Activated CD8-positive, alpha-beta memory T cell treated with anti-CD3 and anti-CD28 coated beads, Interleukin-2, amount 10 ng/mL, durations not matched to agents 7 days and 5 days (primary cell): Measurements from ENCODE around the gene BTBD17. TPM values are rescaled to one million over a fixed set of nuclear protein-coding genes. Genes with fewer than 3 reads are reported as not detected.

ENCODE experiments used
- ATAC-seq: fragments of 150-1000 bp; cut with Tn5 transposase; one replicate; pipeline ENCODE4 v1.10.0; 2021; ENCODE audit warnings: moderate library complexity
- CTCF ChIA-PET: fragments of 350-600 bp; sonication (Branson Sonifier 250); formaldehyde crosslinking; loops from one replicate; lab custom pipeline; 2021; ENCODE audit warnings: antibody characterized with exemption; lab: Charles Lee
- DNase-seq: peaks from one replicate; pipeline ENCODE4 v3.0.0-alpha.2; 2020
- H3K27ac Mint-ChIP-seq: one replicate; pipeline ENCODE4 v1.8.0; 2021; ENCODE audit warnings: mild to moderate bottlenecking, mixed read lengths
- H3K27me3 Mint-ChIP-seq: one replicate; pipeline ENCODE4 v1.8.0; 2021; ENCODE audit warnings: mixed read lengths
- H3K36me3 Mint-ChIP-seq: one replicate; pipeline ENCODE4 v1.8.0; 2021; ENCODE audit warnings: mild to moderate bottlenecking, mixed read lengths
- H3K4me1 Mint-ChIP-seq: one replicate; pipeline ENCODE4 v1.8.0; 2021; ENCODE audit warnings: mixed read lengths
- H3K4me3 Mint-ChIP-seq: one replicate; pipeline ENCODE4 v1.8.0; 2021; ENCODE audit warnings: mild to moderate bottlenecking, moderate library complexity, mixed read lengths
- H3K9me3 Mint-ChIP-seq: one replicate; pipeline ENCODE4 v1.8.0; 2022; ENCODE audit warnings: low read depth, mixed read lengths
- total RNA-seq, 2 experiments: library from RNA; stranded (reverse); gene quantifications; one replicate each; pipeline ENCODE4 v1.2.3, GENCODE V29; 2021

BTBD17 gene
- total RNA-seq, 2 experiments from 2014 or later: not detected

DNA sequence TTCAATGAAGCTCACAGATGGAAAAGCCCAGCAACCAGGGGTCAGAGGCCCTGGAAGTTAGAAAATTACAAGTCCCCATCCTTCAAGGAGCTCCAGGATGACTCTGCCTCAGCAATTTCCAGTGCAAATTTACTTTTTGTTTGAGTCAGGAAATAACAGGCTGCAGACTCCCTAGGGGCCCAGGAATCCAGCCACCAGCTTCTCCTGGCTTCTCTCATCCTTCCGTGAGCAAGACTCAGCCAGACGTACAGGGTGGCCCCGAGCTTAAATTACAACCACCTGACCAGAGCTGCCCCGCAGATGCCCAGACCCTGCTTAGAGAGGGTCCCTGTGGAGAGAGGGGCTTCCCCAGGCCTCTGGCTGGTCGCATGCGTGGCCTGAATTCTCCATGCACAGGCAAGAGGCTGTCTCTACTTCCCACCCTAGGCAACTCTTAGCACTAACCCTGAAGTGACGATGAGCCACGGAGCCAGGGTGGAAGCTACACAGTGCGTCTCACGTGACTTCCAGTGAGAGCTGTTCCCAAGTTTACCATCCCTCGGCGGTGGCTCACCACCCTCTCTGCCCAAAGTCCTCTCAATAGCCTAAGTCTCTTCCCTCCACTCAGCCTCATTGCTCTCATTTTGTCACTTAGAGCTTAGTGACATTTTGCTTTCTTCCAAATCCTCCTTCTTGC is 32.7 kb upstream of the BTBD17 start:
- H3K9me3 Mint-ChIP-seq: no peaks in the 10 kb centered on the region
- no peak overlapping the region for H3K27ac Mint-ChIP-seq
- no peak overlapping the region for H3K4me3 Mint-ChIP-seq
- no peaks in the 10 kb centered on the region for H3K4me1 Mint-ChIP-seq
- no peaks in the 10 kb centered on the region for H3K36me3 Mint-ChIP-seq
- CTCF ChIA-PET: interaction anchor here (1.2 to 2.3 kb wide), 4 partner anchors 9 to 139 kb away, joined by 3 to 9 read pairs (median 6); partner anchors contain the start of gene GPR142
- peaks cover 19% of the 10 kb centered on the region for H3K27me3 Mint-ChIP-seq
- DNase-seq (no peak), ATAC-seq (no peak)

GRCh38 chr17:74393346-74393942 is 31.8 kb upstream of the BTBD17 start:
- Mint-ChIP-seq H3K9me3 (no peaks in the 10 kb centered on the region), H3K4me3 (no peak overlapping the region)

GRCh38 chr17:74392848-74393247 is 31.2 kb upstream of the BTBD17 start:
- H3K4me1 Mint-ChIP-seq: no peaks in the 10 kb centered on the region
- no peaks in the 10 kb centered on the region for H3K9me3 Mint-ChIP-seq
- CTCF ChIA-PET: interaction anchor here (0.9 to 3.4 kb wide), 3 partner anchors 9 to 25 kb away, joined by 3 to 23 read pairs (median 9); partner anchors contain the start of gene GPR142
- DNase-seq: no peak
- H3K27me3 Mint-ChIP-seq: peaks cover 17% of the 10 kb centered on the region
- ATAC-seq: no peak
- no peak overlapping the region for H3K27ac Mint-ChIP-seq
- H3K36me3 Mint-ChIP-seq: no peaks in the 10 kb centered on the region
- no peak overlapping the region for H3K4me3 Mint-ChIP-seq

More at GRCh38 chr17:74393346-74393942, 31.8 kb upstream of the BTBD17 start:
- no peaks in the 10 kb centered on the region for H3K4me1 Mint-ChIP-seq
- DNase-seq (no peak), ATAC-seq (no peak)
- H3K27ac Mint-ChIP-seq: no peak overlapping the region
- peaks cover 17% of the 10 kb centered on the region for H3K27me3 Mint-ChIP-seq
- H3K36me3 Mint-ChIP-seq: no peaks in the 10 kb centered on the region
- CTCF ChIA-PET: interaction anchor here (1.2 to 3.4 kb wide), 5 partner anchors 8 to 140 kb away, joined by 3 to 23 read pairs (median 9); partner anchors contain the start of gene GPR142

- Mint-ChIP-seq H3K9me3 (no peaks in the 10 kb centered on the region), H3K27me3 (peaks cover 17% of the 10 kb centered on the region)
- ATAC-seq: no peak
These were observed 30.1 kb upstream of the BTBD17 start for GRCh38 chr17:74391771-74392170.

GRCh38 chr17:74390680-74391653 is 29.3 kb upstream of the BTBD17 start:
- Mint-ChIP-seq H3K4me3 (no peak overlapping the region), H3K9me3 (no peaks in the 10 kb centered on the region), H3K4me1 (no peaks in the 10 kb centered on the region), H3K27me3 (peaks cover 17% of the 10 kb centered on the region), H3K36me3 (no peaks in the 10 kb centered on the region), H3K27ac (no peak overlapping the region)
- no peak for DNase-seq
- ATAC-seq: no peak
- CTCF ChIA-PET: interaction anchor here (0.7 to 3.4 kb wide), 5 partner anchors 11 to 67 kb away, joined by 3 to 23 read pairs (median 4); no protein-coding TSS in a partner anchor

More at GRCh38 chr17:74391771-74392170, 30.1 kb upstream of the BTBD17 start:
- DNase-seq: no peak
- Mint-ChIP-seq H3K27ac (no peak overlapping the region), H3K4me3 (no peak overlapping the region), H3K4me1 (no peaks in the 10 kb centered on the region), H3K36me3 (no peaks in the 10 kb centered on the region)
- CTCF ChIA-PET: interaction anchor here (1.1 to 3.4 kb wide), 4 partner anchors 12 to 66 kb away, joined by 3 to 23 read pairs (median 4); no protein-coding TSS in a partner anchor

- Mint-ChIP-seq H3K4me1 (no peaks in the 10 kb centered on the region), H3K9me3 (no peaks in the 10 kb centered on the region), H3K27ac (no peak overlapping the region), H3K4me3 (no peak overlapping the region), H3K27me3 (peaks cover 17% of the 10 kb centered on the region), H3K36me3 (no peaks in the 10 kb centered on the region)
- CTCF ChIA-PET: interaction anchor here (1.2 to 3.4 kb wide), 2 partner anchors 11 kb away, joined by 6 to 23 read pairs; no protein-coding TSS in a partner anchor
- no peak for DNase-seq
- ATAC-seq: no peak
These were observed 28.4 kb upstream of the BTBD17 start for GRCh38 chr17:74389937-74390679.

DNA sequence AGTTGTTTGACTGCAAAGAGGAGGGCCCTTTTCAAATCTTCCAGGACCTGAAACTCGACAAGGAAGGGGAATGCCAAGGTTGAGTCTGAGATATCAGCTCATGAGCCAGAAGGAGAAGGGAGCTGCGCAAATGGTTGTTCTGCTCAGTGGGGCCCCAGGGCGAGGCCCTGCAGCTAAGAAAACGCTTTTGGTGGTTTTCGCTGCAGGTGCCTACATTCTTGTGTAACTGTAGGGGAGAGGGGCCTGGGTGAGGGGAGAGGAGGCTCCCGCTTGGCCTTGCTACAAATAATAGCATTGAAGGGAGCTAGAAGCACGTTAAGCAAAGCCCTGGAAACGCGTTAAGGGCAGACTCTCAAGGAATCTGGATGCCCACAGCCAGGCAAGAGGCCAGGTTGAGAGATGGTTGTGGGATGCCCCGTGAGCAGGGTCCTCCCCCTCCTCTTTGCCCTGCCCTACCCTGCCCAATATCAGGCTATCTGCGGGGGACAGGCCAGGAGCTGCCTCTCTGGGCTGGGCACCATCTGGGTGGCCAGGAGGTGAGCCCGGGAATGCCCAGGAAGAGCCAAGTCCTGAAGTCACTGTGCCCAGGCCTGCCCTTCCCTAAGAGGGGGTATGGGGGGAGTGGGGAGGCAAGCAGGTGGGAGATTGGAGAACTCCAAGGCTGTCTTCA is 27.6 kb upstream of the BTBD17 start:
- Mint-ChIP-seq H3K4me3 (no peak overlapping the region), H3K4me1 (no peaks in the 10 kb centered on the region), H3K9me3 (no peaks in the 10 kb centered on the region), H3K36me3 (no peaks in the 10 kb centered on the region), H3K27ac (no peak overlapping the region), H3K27me3 (peaks cover 17% of the 10 kb centered on the region)
- CTCF ChIA-PET: interaction anchor here (1.2 kb wide), 1 partner anchor 10 kb away, joined by 6 read pairs; no protein-coding TSS in a partner anchor
- DNase-seq (no peak), ATAC-seq (no peak)

GRCh38 chr17:74387365-74388218 is 25.9 kb upstream of the BTBD17 start:
- no peaks in the 10 kb centered on the region for H3K4me1 Mint-ChIP-seq
- ATAC-seq (no peak), DNase-seq (no peak)
- H3K27ac Mint-ChIP-seq: no peak overlapping the region
- H3K4me3 Mint-ChIP-seq: no peak overlapping the region
- H3K9me3 Mint-ChIP-seq: no peaks in the 10 kb centered on the region
- CTCF ChIA-PET: no interaction called here
- H3K36me3 Mint-ChIP-seq: no peaks in the 10 kb centered on the region
- peaks cover 17% of the 10 kb centered on the region for H3K27me3 Mint-ChIP-seq

GRCh38 chr17:74386386-74386785 is 24.7 kb upstream of the BTBD17 start:
- Mint-ChIP-seq H3K27ac (no peak overlapping the region), H3K4me1 (no peaks in the 10 kb centered on the region), H3K36me3 (no peaks in the 10 kb centered on the region), H3K9me3 (no peaks in the 10 kb centered on the region), H3K4me3 (no peak overlapping the region), H3K27me3 (peaks cover 13% of the 10 kb centered on the region)
- DNase-seq (no peak), ATAC-seq (no peak)
- CTCF ChIA-PET: no interaction called here

DNA sequence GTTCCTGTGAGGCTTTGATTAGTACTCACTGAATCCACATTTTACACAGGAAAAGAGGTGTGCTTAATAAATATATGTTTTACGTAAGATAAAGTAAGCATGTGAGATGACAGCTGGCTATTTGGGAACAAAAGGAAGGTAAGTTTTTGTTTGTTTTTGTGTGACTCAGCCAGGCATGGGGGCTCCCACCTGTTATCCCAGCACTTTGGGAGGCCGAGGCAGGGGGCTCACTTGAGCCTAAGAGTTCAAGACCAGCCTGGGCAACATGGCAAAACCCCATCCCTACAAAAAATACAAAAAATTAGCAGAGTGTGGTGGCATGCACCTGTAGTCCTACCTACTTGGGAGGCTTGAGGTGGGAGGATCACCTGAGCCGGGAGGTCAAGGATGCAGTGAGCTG is 23.5 kb upstream of the BTBD17 start:
- Mint-ChIP-seq H3K27ac (no peak overlapping the region), H3K27me3 (peaks cover 7% of the 10 kb centered on the region), H3K9me3 (no peaks in the 10 kb centered on the region), H3K4me3 (no peak overlapping the region), H3K36me3 (no peaks in the 10 kb centered on the region), H3K4me1 (peaks cover 2% of the 10 kb centered on the region)
- DNase-seq (no peak), ATAC-seq (no peak)
- CTCF ChIA-PET: interaction anchor here (1.0 kb wide), 2 partner anchors 9 to 51 kb away, joined by 3 to 5 read pairs; no protein-coding TSS in a partner anchor

DNA sequence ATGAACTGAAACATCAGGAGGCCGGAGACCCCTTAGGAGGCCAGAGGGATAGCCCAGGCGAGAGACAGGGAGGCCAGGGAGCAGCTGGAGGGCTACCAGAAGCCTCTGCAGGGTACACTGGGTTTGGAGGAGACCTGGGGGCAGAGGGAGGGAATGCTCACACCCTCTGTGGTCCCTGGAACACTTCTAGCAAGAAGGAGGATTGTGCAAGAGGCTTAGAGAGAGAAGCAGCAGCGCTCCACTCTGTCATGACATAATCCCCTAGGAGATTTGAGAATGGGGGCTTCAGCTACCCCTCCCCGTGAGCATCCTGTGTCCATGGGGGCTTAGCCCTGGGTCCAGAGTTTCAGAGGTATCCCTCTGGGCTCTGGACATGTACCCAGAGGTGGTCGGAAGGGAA is 21.5 kb upstream of the BTBD17 start:
- H3K4me1 Mint-ChIP-seq: peaks cover 10% of the 10 kb centered on the region
- CTCF ChIA-PET: interaction anchor here (6.9 kb wide), 1 partner anchor 14 kb away, joined by 72 read pairs; the partner anchor contains the start of gene GPR142
- no peak overlapping the region for H3K27ac Mint-ChIP-seq
- H3K36me3 Mint-ChIP-seq: no peaks in the 10 kb centered on the region
- DNase-seq (no peak), ATAC-seq (no peak)
- H3K9me3 Mint-ChIP-seq: no peaks in the 10 kb centered on the region
- H3K4me3 Mint-ChIP-seq: no peak overlapping the region
- H3K27me3 Mint-ChIP-seq: peaks cover 3% of the 10 kb centered on the region
